GM23338 (cell line): ENCODE results near the gene ALDH1L2. TPM values are rescaled to one million over a fixed set of nuclear protein-coding genes. Genes with fewer than 3 reads are reported as not detected.

Source experiments
- ATAC-seq: fragments of 200-7000 bp; cut with Tn5 transposase; 3 replicates; pipeline ENCODE4 v1.9.1; 2020
- DNase-seq: peaks from one replicate; pipeline ENCODE4 v3.0.0-alpha.2; 2015; ENCODE audit warnings: low spot score
- H2AFZ ChIP-seq: fragments of 200-600 bp; sonication (generic); 2 replicates; pipeline ENCODE4 v1.8.0; 2016; ENCODE audit warnings: antibody characterized with exemption, mild to moderate bottlenecking, moderate library complexity
- H3F3A ChIP-seq: fragments of 200-600 bp; sonication (generic); replicated peaks from 2 replicates; pipeline ENCODE4 v1.8.0; 2017; ENCODE audit warnings: antibody characterized with exemption, mixed run types, low read depth
- H3K27ac ChIP-seq: fragments of 200-600 bp; sonication (generic); 2 replicates; pipeline ENCODE4 v1.6.1; 2016; ENCODE audit warnings: low read depth
- H3K27me3 ChIP-seq: fragments of 200-600 bp; sonication (generic); 2 replicates; pipeline ENCODE4 v1.8.0; 2016; ENCODE audit warnings: mild to moderate bottlenecking, mixed run types, moderate library complexity; ENCODE audit not compliant: insufficient read depth
- H3K36me3 ChIP-seq: fragments of 200-600 bp; sonication (generic); 2 replicates; pipeline ENCODE4 v1.8.0; 2016; ENCODE audit warnings: mild to moderate bottlenecking; ENCODE audit not compliant: insufficient read depth
- H3K4me1 ChIP-seq: fragments of 200-600 bp; sonication (generic); 2 replicates; pipeline ENCODE4 v1.8.0; 2016; ENCODE audit warnings: mild to moderate bottlenecking, moderate library complexity; ENCODE audit not compliant: insufficient read depth
- H3K4me2 ChIP-seq: fragments of 200-600 bp; sonication (generic); 2 replicates; pipeline ENCODE4 v1.7.1; 2017; ENCODE audit warnings: mixed run types
- H3K4me3 ChIP-seq: fragments of 200-600 bp; sonication (generic); 2 replicates; pipeline ENCODE4 v1.6.1; 2016; ENCODE audit warnings: mixed run types
- H3K79me2 ChIP-seq: fragments of 200-600 bp; sonication (generic); replicated peaks from 2 replicates; pipeline ENCODE4 v1.8.0; 2017; ENCODE audit warnings: mild to moderate bottlenecking; ENCODE audit not compliant: insufficient read depth
- H3K9me2 ChIP-seq: fragments of 200-600 bp; sonication (generic); 2 replicates; pipeline ENCODE4 v1.8.0; 2017; ENCODE audit not compliant: insufficient read depth
- H4K20me1 ChIP-seq: fragments of 200-600 bp; sonication (generic); replicated peaks from 2 replicates; pipeline ENCODE4 v1.8.0; 2017; ENCODE audit warnings: mild to moderate bottlenecking; ENCODE audit not compliant: insufficient read depth
- H3K27ac Mint-ChIP-seq: 2 replicates; pipeline ENCODE4 v1.8.0; 2020; ENCODE audit warnings: inconsistent platforms, mild to moderate bottlenecking, moderate library complexity, mixed read lengths
- H3K27me3 Mint-ChIP-seq: 3 replicates; pipeline ENCODE4 v1.8.0; 2022; ENCODE audit warnings: low read depth, mild to moderate bottlenecking, moderate library complexity, mixed read lengths, inconsistent platforms; ENCODE audit not compliant: insufficient read depth, poor library complexity
- H3K36me3 Mint-ChIP-seq: 3 replicates; pipeline ENCODE4 v1.8.0; 2021; ENCODE audit warnings: low read depth, mild to moderate bottlenecking, inconsistent platforms, moderate library complexity, mixed read lengths
- H3K4me1 Mint-ChIP-seq: 3 replicates; pipeline ENCODE4 v1.8.0; 2020; ENCODE audit warnings: mild to moderate bottlenecking, inconsistent platforms, mixed read lengths
- H3K4me3 Mint-ChIP-seq: 3 replicates; pipeline ENCODE4 v1.8.0; 2021; ENCODE audit warnings: moderate library complexity, mild to moderate bottlenecking, inconsistent platforms, mixed read lengths
- H3K9me3 Mint-ChIP-seq: 3 replicates; pipeline ENCODE4 v1.8.0; 2020; ENCODE audit warnings: moderate library complexity, mild to moderate bottlenecking, inconsistent platforms, mixed read lengths
- CTCF ChIP-seq, 2 experiments: fragments of 200-600 bp in 1 of 2; sonication (generic) in 1 of 2; conservative IDR thresholded peaks; 2 replicates each; pipeline versions ENCODE4 v1.5.1 to v1.6.1; 2016 to 2017; ENCODE audit warnings: antibody characterized with exemption in 2 of 2, low read depth in 2 of 2, mild to moderate bottlenecking in 2 of 2, moderate library complexity in 1 of 2
- EZH2 ChIP-seq: fragments of 200-600 bp; sonication (generic); IDR thresholded peaks from one replicate; pipeline ENCODE4 v1.8.0; 2017; ENCODE audit warnings: antibody characterized with exemption, mild to moderate bottlenecking, low read depth; ENCODE audit not compliant: unreplicated experiment
- EZH2phosphoT487 ChIP-seq: fragments of 200-600 bp; sonication (generic); IDR thresholded peaks from one replicate; pipeline ENCODE4 v1.8.1; 2018; ENCODE audit warnings: antibody characterized with exemption; ENCODE audit not compliant: unreplicated experiment
- POLR2AphosphoS5 ChIP-seq: IDR thresholded peaks from 2 replicates; pipeline ENCODE4 v1.6.1; 2016; ENCODE audit warnings: antibody characterized with exemption, low read depth
- REST ChIP-seq: IDR thresholded peaks from one replicate; pipeline ENCODE4 v1.6.1; 2018; ENCODE audit warnings: antibody characterized with exemption; ENCODE audit not compliant: unreplicated experiment
- STAT1 ChIP-seq: IDR thresholded peaks from one replicate; pipeline ENCODE4 v1.6.1; 2016; ENCODE audit warnings: antibody characterized with exemption; ENCODE audit not compliant: unreplicated experiment
- ZNF114 ChIP-seq: fragments of 250-450 bp; sonication (Bioruptor Pico); IDR thresholded peaks from 2 replicates; pipeline ENCODE4 v1.5.0; 2020; ENCODE audit warnings: mild to moderate bottlenecking, moderate library complexity
- polyA plus RNA-seq: library from polyadenylated mRNA; unstranded; fragments of >200 nt; fragmentation: Nextera tagmentation; extraction: Ambion mirVana; gene quantifications from 2 replicates; pipeline ENCODE4 v1.2.1, GENCODE V29; 2016
- total RNA-seq: library from RNA; depleted of rRNA; stranded (reverse); fragments of >200 nt; shearing (Covaris generic); gene quantifications from 2 replicates; pipeline ENCODE4 v1.2.3, GENCODE V29; 2014
- TF ChIP-seq, protein P1 (sequence below): IDR thresholded peaks from 2 replicates; pipeline ENCODE4 v1.6.1; 2016; ENCODE audit warnings: antibody characterized with exemption
- TF ChIP-seq, protein P2 (sequence below): fragments of 250-450 bp; sonication (Bioruptor Pico); IDR thresholded peaks from 2 replicates; pipeline ENCODE4 v1.5.0; 2020; ENCODE audit warnings: mild to moderate bottlenecking, moderate library complexity

The ALDH1L2 gene
- total and polyA plus RNA-seq, 2 experiments from 2014 or later = 5.8 to 9.1 TPM

DNA sequence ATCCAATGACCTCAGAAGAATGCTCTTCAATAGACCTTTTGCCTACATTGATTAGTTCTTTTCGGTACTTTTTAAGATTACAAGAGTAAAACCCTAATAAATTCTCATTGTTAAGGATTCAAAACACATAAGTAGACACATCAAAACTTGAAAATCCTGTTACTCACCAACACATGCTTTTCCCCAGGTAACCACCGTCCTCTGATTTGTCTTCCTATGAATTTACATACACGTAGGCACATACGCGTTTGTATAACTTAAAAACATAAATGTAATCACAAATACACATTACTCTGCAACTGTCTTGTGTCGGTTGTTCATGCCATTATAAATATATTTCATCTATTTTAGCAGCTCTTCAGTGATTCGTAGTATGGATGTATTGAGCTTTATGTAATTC, 22.4 kb upstream of the ALDH1L2 start:
- Mint-ChIP-seq H3K4me1 (peaks cover 33% of the 10 kb centered on the region), H3K36me3 (no peaks in the 10 kb centered on the region), H3K27me3 (no peaks in the 10 kb centered on the region), H3K27ac (no peak overlapping the region), H3K4me3 (peak overlapping the region; percentile 88), H3K9me3 (no peaks in the 10 kb centered on the region)
- H3K4me1 ChIP-seq = peaks cover 28% of the 10 kb centered on the region
- peak overlapping the region; percentile 87 for H3K4me2 ChIP-seq
- no peaks in the 10 kb centered on the region for H3K27me3 ChIP-seq
- H3K4me3 ChIP-seq = peak overlapping the region; percentile 72
- no peak overlapping the region for H3K27ac ChIP-seq
- peaks cover 4% of the 10 kb centered on the region; the same call in 1 of the 2 replicates for H4K20me1 ChIP-seq
- H3K79me2 ChIP-seq = peaks cover 36% of the 10 kb centered on the region
- TF ChIP-seq, protein P1, sequence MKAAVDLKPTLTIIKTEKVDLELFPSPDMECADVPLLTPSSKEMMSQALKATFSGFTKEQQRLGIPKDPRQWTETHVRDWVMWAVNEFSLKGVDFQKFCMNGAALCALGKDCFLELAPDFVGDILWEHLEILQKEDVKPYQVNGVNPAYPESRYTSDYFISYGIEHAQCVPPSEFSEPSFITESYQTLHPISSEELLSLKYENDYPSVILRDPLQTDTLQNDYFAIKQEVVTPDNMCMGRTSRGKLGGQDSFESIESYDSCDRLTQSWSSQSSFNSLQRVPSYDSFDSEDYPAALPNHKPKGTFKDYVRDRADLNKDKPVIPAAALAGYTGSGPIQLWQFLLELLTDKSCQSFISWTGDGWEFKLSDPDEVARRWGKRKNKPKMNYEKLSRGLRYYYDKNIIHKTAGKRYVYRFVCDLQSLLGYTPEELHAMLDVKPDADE = no peak
- TF ChIP-seq STAT1 = no peak
- TF ChIP-seq, protein P2, sequence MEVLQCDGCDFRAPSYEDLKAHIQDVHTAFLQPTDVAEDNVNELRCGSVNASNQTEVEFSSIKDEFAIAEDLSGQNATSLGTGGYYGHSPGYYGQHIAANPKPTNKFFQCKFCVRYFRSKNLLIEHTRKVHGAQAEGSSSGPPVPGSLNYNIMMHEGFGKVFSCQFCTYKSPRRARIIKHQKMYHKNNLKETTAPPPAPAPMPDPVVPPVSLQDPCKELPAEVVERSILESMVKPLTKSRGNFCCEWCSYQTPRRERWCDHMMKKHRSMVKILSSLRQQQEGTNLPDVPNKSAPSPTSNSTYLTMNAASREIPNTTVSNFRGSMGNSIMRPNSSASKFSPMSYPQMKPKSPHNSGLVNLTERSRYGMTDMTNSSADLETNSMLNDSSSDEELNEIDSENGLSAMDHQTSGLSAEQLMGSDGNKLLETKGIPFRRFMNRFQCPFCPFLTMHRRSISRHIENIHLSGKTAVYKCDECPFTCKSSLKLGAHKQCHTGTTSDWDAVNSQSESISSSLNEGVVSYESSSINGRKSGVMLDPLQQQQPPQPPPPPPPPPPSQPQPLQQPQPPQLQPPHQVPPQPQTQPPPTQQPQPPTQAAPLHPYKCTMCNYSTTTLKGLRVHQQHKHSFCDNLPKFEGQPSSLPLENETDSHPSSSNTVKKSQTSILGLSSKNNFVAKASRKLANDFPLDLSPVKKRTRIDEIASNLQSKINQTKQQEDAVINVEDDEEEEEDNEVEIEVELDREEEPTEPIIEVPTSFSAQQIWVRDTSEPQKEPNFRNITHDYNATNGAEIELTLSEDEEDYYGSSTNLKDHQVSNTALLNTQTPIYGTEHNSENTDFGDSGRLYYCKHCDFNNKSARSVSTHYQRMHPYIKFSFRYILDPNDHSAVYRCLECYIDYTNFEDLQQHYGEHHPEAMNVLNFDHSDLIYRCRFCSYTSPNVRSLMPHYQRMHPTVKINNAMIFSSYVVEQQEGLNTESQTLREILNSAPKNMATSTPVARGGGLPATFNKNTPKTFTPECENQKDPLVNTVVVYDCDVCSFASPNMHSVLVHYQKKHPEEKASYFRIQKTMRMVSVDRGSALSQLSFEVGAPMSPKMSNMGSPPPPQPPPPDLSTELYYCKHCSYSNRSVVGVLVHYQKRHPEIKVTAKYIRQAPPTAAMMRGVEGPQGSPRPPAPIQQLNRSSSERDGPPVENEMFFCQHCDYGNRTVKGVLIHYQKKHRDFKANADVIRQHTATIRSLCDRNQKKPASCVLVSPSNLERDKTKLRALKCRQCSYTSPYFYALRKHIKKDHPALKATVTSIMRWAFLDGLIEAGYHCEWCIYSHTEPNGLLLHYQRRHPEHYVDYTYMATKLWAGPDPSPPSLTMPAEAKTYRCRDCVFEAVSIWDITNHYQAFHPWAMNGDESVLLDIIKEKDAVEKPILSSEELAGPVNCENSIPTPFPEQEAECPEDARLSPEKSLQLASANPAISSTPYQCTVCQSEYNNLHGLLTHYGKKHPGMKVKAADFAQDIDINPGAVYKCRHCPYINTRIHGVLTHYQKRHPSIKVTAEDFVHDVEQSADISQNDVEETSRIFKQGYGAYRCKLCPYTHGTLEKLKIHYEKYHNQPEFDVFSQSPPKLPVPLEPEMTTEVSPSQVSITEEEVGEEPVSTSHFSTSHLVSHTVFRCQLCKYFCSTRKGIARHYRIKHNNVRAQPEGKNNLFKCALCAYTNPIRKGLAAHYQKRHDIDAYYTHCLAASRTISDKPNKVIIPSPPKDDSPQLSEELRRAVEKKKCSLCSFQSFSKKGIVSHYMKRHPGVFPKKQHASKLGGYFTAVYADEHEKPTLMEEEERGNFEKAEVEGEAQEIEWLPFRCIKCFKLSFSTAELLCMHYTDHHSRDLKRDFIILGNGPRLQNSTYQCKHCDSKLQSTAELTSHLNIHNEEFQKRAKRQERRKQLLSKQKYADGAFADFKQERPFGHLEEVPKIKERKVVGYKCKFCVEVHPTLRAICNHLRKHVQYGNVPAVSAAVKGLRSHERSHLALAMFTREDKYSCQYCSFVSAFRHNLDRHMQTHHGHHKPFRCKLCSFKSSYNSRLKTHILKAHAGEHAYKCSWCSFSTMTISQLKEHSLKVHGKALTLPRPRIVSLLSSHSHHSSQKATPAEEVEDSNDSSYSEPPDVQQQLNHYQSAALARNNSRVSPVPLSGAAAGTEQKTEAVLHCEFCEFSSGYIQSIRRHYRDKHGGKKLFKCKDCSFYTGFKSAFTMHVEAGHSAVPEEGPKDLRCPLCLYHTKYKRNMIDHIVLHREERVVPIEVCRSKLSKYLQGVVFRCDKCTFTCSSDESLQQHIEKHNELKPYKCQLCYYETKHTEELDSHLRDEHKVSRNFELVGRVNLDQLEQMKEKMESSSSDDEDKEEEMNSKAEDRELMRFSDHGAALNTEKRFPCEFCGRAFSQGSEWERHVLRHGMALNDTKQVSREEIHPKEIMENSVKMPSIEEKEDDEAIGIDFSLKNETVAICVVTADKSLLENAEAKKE (CRISPR knock-in tag) = no peak
- TF ChIP-seq EZH2 = no peak
- no peak for TF ChIP-seq ZNF114 (CRISPR knock-in tag)
- TF ChIP-seq POLR2AphosphoS5 = no peak
- no peak for TF ChIP-seq EZH2phosphoT487
- no peak for TF ChIP-seq REST
- no peak for TF ChIP-seq CTCF (conservative IDR thresholded peaks at IDR 0.05; ENCODE audit: low read depth in 2 of 2)
- no peaks in the 10 kb centered on the region for H3K36me3 ChIP-seq
- no peaks in the 10 kb centered on the region for H3K9me2 ChIP-seq
- H2AFZ ChIP-seq = peak overlapping the region; percentile 94
- DNase-seq (no peak), ATAC-seq (no peak)
- no peaks in the 10 kb centered on the region for H3F3A ChIP-seq
